Body of pancreas (tissue), 4 donors: ENCODE results near the gene MBD2. TPM values are rescaled to one million over a fixed set of nuclear protein-coding genes. Genes with fewer than 3 reads are reported as not detected.
"Not testable (repeated sequence)": the region's sequence is repeated elsewhere in the genome, so short reads cannot be mapped to it uniquely, and the experiment has no call there.

Experiments used
- ATAC-seq: fragments of 150-250 bp; one replicate; pipeline ENCODE4 v1.9.1; 2016
- DNase-seq, 4 donors: peaks; one replicate each; pipeline ENCODE4 v3.0.0-alpha.2; 2019
- H3K27ac ChIP-seq, 4 donors: fragments of 200-600 bp; sonication (generic); 1 replicate in 3 of 4; 2 replicates in 1 of 4; pipeline versions ENCODE4 v1.5.1 to v1.6.1; 2016 to 2019; ENCODE audit warnings: mild to moderate bottlenecking in 1 of 4, mixed read lengths in 1 of 4, moderate library complexity in 1 of 4
- H3K27me3 ChIP-seq, 2 donors: fragments of 200-600 bp; sonication (generic); one replicate each; pipeline ENCODE4 v1.6.0; 2016; ENCODE audit warnings: mild to moderate bottlenecking in 1 of 2
- H3K36me3 ChIP-seq, 2 donors: fragments of 200-600 bp; sonication (generic); replicated peaks in 1 of 2; 2 replicates each; pipeline ENCODE4 v1.5.1; 2016; ENCODE audit warnings: low read depth in 2 of 2; ENCODE audit not compliant: insufficient read depth in 1 of 2
- H3K4me1 ChIP-seq: fragments of 200-600 bp; sonication (generic); one replicate; pipeline ENCODE4 v1.6.0; 2016
- H3K4me3 ChIP-seq, 2 donors: fragments of 200-600 bp; sonication (generic); 1 replicate in 1 of 2; 2 replicates in 1 of 2; pipeline ENCODE4 v1.5.1; 2016 to 2019
- H3K9me3 ChIP-seq, 3 donors: fragments of 200-600 bp; sonication (generic); 1 replicate in 2 of 3; 2 replicates in 1 of 3; pipeline ENCODE4 v1.5.1; 2016
- CTCF ChIP-seq, 7 experiments: fragments of 450-650 bp in 4 of 7; fragments of 200-600 bp in 3 of 7; sonication (generic) in 3 of 7; IDR thresholded peaks; one replicate each; pipeline ENCODE4 v1.5.1; 2016 to 2019; ENCODE audit warnings: antibody characterized with exemption in 7 of 7
- POLR2A ChIP-seq, 3 donors: fragments of 450-650 bp; IDR thresholded peaks; one replicate each; pipeline ENCODE4 v1.6.1; 2016; ENCODE audit warnings: antibody characterized with exemption in 3 of 3, mild to moderate bottlenecking in 2 of 3
- WGBS, 2 donors: methylation state at CpG; one replicate each; pipeline ENCODE4 v1.1.5; 2017; 5-methylcytosine and 5-hydroxymethylcytosine counted together
- intact Hi-C: fragments of 100-400 bp; cut with DNase I; formaldehyde crosslinking; loops from one replicate; pipeline ENCODE4 v1.15.1; 2023
- total RNA-seq, 2 donors: library from RNA; depleted of rRNA; stranded (reverse); fragments of >200 nt; gene quantifications; one replicate each; pipeline ENCODE4 v1.1.0, GENCODE V29; 2016

The MBD2 gene
- total RNA-seq, 2 donors from 2014 or later: 26.4 to 29.1 TPM

GRCh38 chr18:54130631-54131030 lies 93.8 kb downstream of the MBD2 start:
- Histone ChIP-seq H3K27me3 (no peaks in the 10 kb centered on the region), H3K9me3 (no peaks in the 10 kb centered on the region), H3K36me3 (no peaks in the 10 kb centered on the region), H3K4me1 (no peaks in the 10 kb centered on the region), H3K4me3 (no peak overlapping the region), H3K27ac (no peak overlapping the region)
- intact Hi-C loops: no loop called here
- no peak for TF ChIP-seq POLR2A (IDR thresholded peaks at IDR 0.05)
- no peak for TF ChIP-seq CTCF (IDR thresholded peaks at IDR 0.05)
- DNase-seq: no peak
- ATAC-seq: no peak

GRCh38 chr18:54130177-54130576 lies 94.3 kb downstream of the MBD2 start:
- no peaks in the 10 kb centered on the region for H3K4me1 ChIP-seq
- H3K4me3 ChIP-seq: no peak overlapping the region
- ATAC-seq (no peak), DNase-seq (no peak)
- no peaks in the 10 kb centered on the region for H3K27me3 ChIP-seq
- H3K27ac ChIP-seq: no peak overlapping the region
- H3K9me3 ChIP-seq: no peaks in the 10 kb centered on the region
- intact Hi-C loops: no loop called here
- no peaks in the 10 kb centered on the region for H3K36me3 ChIP-seq
- TF ChIP-seq POLR2A (IDR thresholded peaks at IDR 0.05): no peak

GRCh38 chr18:54129448-54130067 lies 94.9 kb downstream of the MBD2 start:
- TF ChIP-seq CTCF (IDR thresholded peaks at IDR 0.05) (no peak), POLR2A (IDR thresholded peaks at IDR 0.05) (no peak)
- no peak overlapping the region for H3K27ac ChIP-seq
- no peak overlapping the region for H3K4me3 ChIP-seq
- DNase-seq: no peak
- WGBS, 2 donors: 70 to 76% methylated on average over 4 of the region's 4 CpGs
- intact Hi-C loops: no loop called here
- H3K4me1 ChIP-seq: no peaks in the 10 kb centered on the region
- ATAC-seq: no peak
- no peaks in the 10 kb centered on the region for H3K36me3 ChIP-seq
- no peaks in the 10 kb centered on the region for H3K27me3 ChIP-seq
- no peaks in the 10 kb centered on the region for H3K9me3 ChIP-seq

GRCh38 chr18:54127759-54128378 lies 96.6 kb downstream of the MBD2 start:
- TF ChIP-seq POLR2A (IDR thresholded peaks at IDR 0.05) (no peak), CTCF (IDR thresholded peaks at IDR 0.05) (peak in 5 of 7 experiments; percentile 21 to 37 (median 28))
- no peaks in the 10 kb centered on the region for H3K36me3 ChIP-seq
- intact Hi-C loops: no loop called here
- H3K27ac ChIP-seq: no peak overlapping the region
- H3K27me3 ChIP-seq: no peaks in the 10 kb centered on the region
- no peaks in the 10 kb centered on the region for H3K4me1 ChIP-seq
- WGBS, 2 donors: 65 to 72% methylated on average over 9 of the region's 9 CpGs
- ATAC-seq (no peak), DNase-seq (peak in 1 of 4 donors; percentile 27)
- H3K9me3 ChIP-seq: no peaks in the 10 kb centered on the region
- H3K4me3 ChIP-seq: no peak overlapping the region

- ATAC-seq: no peak
- no peak for TF ChIP-seq CTCF (IDR thresholded peaks at IDR 0.05)
- no peak for TF ChIP-seq POLR2A (IDR thresholded peaks at IDR 0.05)
- H3K27ac ChIP-seq: no peak overlapping the region
- H3K4me1 ChIP-seq: no peaks in the 10 kb centered on the region
- no peaks in the 10 kb centered on the region for H3K36me3 ChIP-seq
- intact Hi-C loops: no loop called here
- no peaks in the 10 kb centered on the region for H3K27me3 ChIP-seq
- no peaks in the 10 kb centered on the region for H3K9me3 ChIP-seq
- no peak for DNase-seq
- no peak overlapping the region for H3K4me3 ChIP-seq
- 62 to 70% methylated on average over 3 of the region's 3 CpGs for WGBS, 2 donors
Measured at GRCh38 chr18:54125429-54125828, 99.0 kb downstream of the MBD2 start.

GRCh38 chr18:54123720-54124440 lies 100.6 kb downstream of the MBD2 start:
- H3K4me3 ChIP-seq, DNase-seq, H3K4me1 ChIP-seq, H3K9me3 ChIP-seq, ATAC-seq, H3K27me3 ChIP-seq, intact Hi-C loops, H3K36me3 ChIP-seq, H3K27ac ChIP-seq: not testable (repeated sequence)
- 67 to 80% methylated on average over 4 of the region's 4 CpGs for WGBS, 2 donors
